HepG2 (cell line): ENCODE data around the gene STX5. TPM values are rescaled to one million over a fixed set of nuclear protein-coding genes. Genes with fewer than 3 reads are reported as not detected.
A peak's percentile ranks its signal among the peaks of the same experiment; 100 is the strongest.

Experiments used
- ATAC-seq: fragments of 200-7000 bp; cut with Tn5 transposase; 3 replicates; pipeline ENCODE4 v1.9.1; 2020; ENCODE audit warnings: mild to moderate bottlenecking, moderate library complexity
- BruUV-seq: library from RNA; stranded (reverse); fragments of 400-500 nt; replicated peaks from 2 replicates; lab custom pipeline; 2021; lab: Mats Ljungman, UMichigan
- CTCF ChIA-PET: fragments of 300-600 bp; formaldehyde crosslinking; extraction: SDS; loops from one replicate; lab custom pipeline; 2021; ENCODE audit warnings: low total read pairs, inconsistent platforms, low intra/inter-chr PET ratio; lab: Yijun Ruan, JAX
- POLR2A ChIA-PET: fragments of 350-600 bp; sonication (Branson Sonifier 250); formaldehyde crosslinking; loops from one replicate; lab custom pipeline; 2020; ENCODE audit warnings: antibody characterized with exemption, inconsistent platforms; lab: Yijun Ruan, JAX
- DNase-seq: peaks from one replicate; pipeline ENCODE4 v3.0.0-alpha.2; 2015; ENCODE audit warnings: low spot score
- FAIRE-seq: peaks from 3 replicates; lab custom pipeline; 2011; peaks lifted over from hg19 to GRCh38; lab: Jason Lieb, UNC
- H2AFZ ChIP-seq: one replicate; pipeline ENCODE4 v1.6.1; 2011; ENCODE audit warnings: low read length, inconsistent platforms
- H3K27ac ChIP-seq: fragments of 300-600 bp; 3 replicates; pipeline ENCODE4 v1.8.0; 2011; ENCODE audit warnings: mixed run types, mild to moderate bottlenecking, mixed read lengths, low read length, inconsistent platforms; ENCODE audit not compliant: insufficient read depth; ENCODE audit errors: extremely low read length
- H3K27me3 ChIP-seq, 2 experiments: fragments of 200-600 bp in 1 of 2; 2 replicates in 1 of 2; 3 replicates in 1 of 2; pipeline versions ENCODE4 v1.6.0 to v1.8.0; 2011; ENCODE audit warnings: low read length in 2 of 2, mild to moderate bottlenecking in 2 of 2, moderate library complexity in 2 of 2, inconsistent platforms in 1 of 2; ENCODE audit not compliant: insufficient read depth in 2 of 2, control insufficient read depth in 1 of 2
- H3K36me3 ChIP-seq, 2 experiments: fragments of 200-600 bp in 1 of 2; replicated peaks in 1 of 2; 2 replicates in 1 of 2; 3 replicates in 1 of 2; pipeline versions ENCODE4 v1.5.1 to v1.8.0; 2011; ENCODE audit warnings: low read length in 2 of 2, inconsistent platforms in 1 of 2; ENCODE audit not compliant: insufficient read depth in 2 of 2, control insufficient read depth in 1 of 2
- H3K4me1 ChIP-seq: 2 replicates; pipeline ENCODE4 v1.5.1; 2012; ENCODE audit warnings: low read length, inconsistent platforms; ENCODE audit not compliant: insufficient read depth
- H3K4me2 ChIP-seq: 2 replicates; pipeline ENCODE4 v1.6.0; 2011; ENCODE audit warnings: low read depth, low read length, inconsistent platforms
- H3K4me3 ChIP-seq, 3 experiments: fragments of 200-600 bp in 1 of 3; sonication (generic), shearing (Covaris generic) in 1 of 3; replicated peaks in 1 of 3; 2 replicates each; pipeline ENCODE4 v1.5.1; 2011 to 2016; ENCODE audit warnings: low read length in 3 of 3, inconsistent platforms in 2 of 3, low read depth in 2 of 3, mild to moderate bottlenecking in 2 of 3, control low read depth in 1 of 3, mixed read lengths in 1 of 3; ENCODE audit not compliant: insufficient read depth in 1 of 3
- H3K79me2 ChIP-seq: one replicate; pipeline ENCODE4 v1.6.1; 2011; ENCODE audit warnings: low read length, inconsistent platforms; ENCODE audit not compliant: insufficient read depth
- H3K9ac ChIP-seq: 2 replicates; pipeline ENCODE4 v1.6.0; 2011; ENCODE audit warnings: mild to moderate bottlenecking, low read depth, low read length, inconsistent platforms; ENCODE audit not compliant: insufficient read depth
- H3K9me3 ChIP-seq: 2 replicates; pipeline ENCODE4 v1.5.1; 2012; ENCODE audit warnings: mild to moderate bottlenecking, low read length
- H4K20me1 ChIP-seq: 2 replicates; pipeline ENCODE4 v1.6.0; 2011; ENCODE audit warnings: inconsistent platforms, mild to moderate bottlenecking, low read length, moderate library complexity; ENCODE audit not compliant: insufficient read depth
- CREBL2 ChIP-seq: sonication (generic); formaldehyde crosslinking; IDR thresholded peaks from 2 replicates; pipeline ENCODE4 v1.8.1; 2023; ENCODE audit warnings: missing genetic modification reagents, mild to moderate bottlenecking, borderline replicate concordance
- FOXP4 ChIP-seq: sonication (generic); formaldehyde crosslinking; IDR thresholded peaks from 2 replicates; pipeline ENCODE4 v1.4.0; 2020; ENCODE audit warnings: missing genetic modification reagents
- GFI1 ChIP-seq: sonication (generic); formaldehyde crosslinking; IDR thresholded peaks from 2 replicates; pipeline ENCODE4 v1.5.0; 2020; ENCODE audit warnings: missing genetic modification reagents, mild to moderate bottlenecking, borderline replicate concordance
- HNF1B ChIP-seq: sonication (generic); formaldehyde crosslinking; IDR thresholded peaks from 2 replicates; pipeline ENCODE4 v1.5.1; 2020; ENCODE audit warnings: mild to moderate bottlenecking, moderate library complexity, missing genetic modification reagents
- PITX1 ChIP-seq: sonication (generic); formaldehyde crosslinking; IDR thresholded peaks from 2 replicates; pipeline ENCODE4 v1.5.1; 2020; ENCODE audit warnings: mild to moderate bottlenecking, missing genetic modification reagents
- RNF2 ChIP-seq: fragments of 450-650 bp; conservative IDR thresholded peaks from 2 replicates; pipeline ENCODE4 v1.6.1; 2016; ENCODE audit warnings: low read depth
- TOE1 ChIP-seq: sonication (generic); formaldehyde crosslinking; IDR thresholded peaks from 2 replicates; pipeline ENCODE4 v1.4.0; 2020; ENCODE audit warnings: mild to moderate bottlenecking, missing genetic modification reagents
- ZNF484 ChIP-seq: sonication (generic); formaldehyde crosslinking; IDR thresholded peaks from 2 replicates; pipeline ENCODE4 v1.5.1; 2020; ENCODE audit warnings: mild to moderate bottlenecking, low read depth, missing genetic modification reagents, borderline replicate concordance
- ZNF510 ChIP-seq: sonication (generic); formaldehyde crosslinking; IDR thresholded peaks from 2 replicates; pipeline ENCODE4 v1.4.0; 2020; ENCODE audit warnings: low read depth, mild to moderate bottlenecking, missing genetic modification reagents
- ZNF644 ChIP-seq: IDR thresholded peaks from 2 replicates; pipeline ENCODE4 v1.6.1; 2016; ENCODE audit warnings: low read depth
- ZNF768 ChIP-seq: sonication (generic); formaldehyde crosslinking; IDR thresholded peaks from 2 replicates; pipeline ENCODE4 v1.4.0; 2020; ENCODE audit warnings: missing genetic modification reagents
- WGBS: methylation state at CpG from one replicate; pipeline ENCODE4 v1.1.6; 2017; ENCODE audit warnings: low lambda C conversion rate; 5-methylcytosine and 5-hydroxymethylcytosine counted together
- in situ Hi-C: cut with HindIII; loops from 2 replicates; pipeline ENCODE4 v1.10.0; 2017; ENCODE audit warnings: low pct_unique_long_range_greater_than_20kb; ENCODE audit not compliant: extremely low pct_ligation_motif_present
- intact Hi-C: fragments of 100-400 bp; cut with micrococcal nuclease; formaldehyde crosslinking; loops from one replicate; pipeline ENCODE4 v1.10.0; 2022; ENCODE audit not compliant: unreplicated experiment
- polyA plus RNA-seq, 8 experiments: library from polyadenylated mRNA; depleted of rRNA in 3 of 8; stranded (reverse) in 7 of 8; unstranded in 1 of 8; fragments of >200 nt; fragmentation: Illumina TruSeq in 4 of 8; extraction: Trizol in 4 of 8; gene quantifications; 2 replicates each; pipeline versions ENCODE4 v1.2.1 to v1.2.3, GENCODE V29; 2011 to 2016; ENCODE audit warnings: low read depth in 4 of 8, missing spikeins in 1 of 8, mixed read lengths in 1 of 8; ENCODE audit not compliant: insufficient read depth in 1 of 8
- total RNA-seq, 5 experiments: library from RNA; depleted of rRNA; stranded (reverse); fragments of >200 nt; fragmentation: Illumina TruSeq; extraction: Trizol; gene quantifications; 2 replicates each; pipeline ENCODE4 v1.2.3, GENCODE V29; 2016; ENCODE audit warnings: low read depth in 1 of 5
- TF ChIP-seq, protein P1 (sequence below): sonication (generic); formaldehyde crosslinking; IDR thresholded peaks from 2 replicates; pipeline ENCODE4 v1.4.0; 2020; ENCODE audit warnings: missing genetic modification reagents

Gene STX5
- total and polyA plus RNA-seq, 2 of the 13 experiments (the other 11 are each of a cell fraction or from before 2014, with no cell fraction given) = 26.9 to 30.0 TPM

- TF ChIP-seq PITX1 (CRISPR knock-in tag) = 0 out of 2 replicates have a peak, but pooled peaks have one; percentile 37
- 0 out of 2 replicates have a peak, but pooled peaks have one; percentile 9 for TF ChIP-seq GFI1 (CRISPR knock-in tag)
- TF ChIP-seq ZNF768 (CRISPR knock-in tag) = 0 out of 2 replicates have a peak, but pooled peaks have one; percentile 14
- TF ChIP-seq CREBL2 (CRISPR knock-in tag) = 0 out of 2 replicates have a peak, but pooled peaks have one; percentile 29
- peak; percentile 1; the same call in 1 of the 2 replicates for TF ChIP-seq FOXP4 (CRISPR knock-in tag)
Observed at GRCh38 chr11:62840721-62841360, 9.0 kb upstream of the STX5 start (continued).

- Histone ChIP-seq H3K4me2 (peak within 1 kb of the TSS; percentile 82), H2AFZ (no peak within 1 kb of the TSS), H3K27me3 (no peaks in the 10 kb centered on the region; a peak in 1 of 5 replicates), H3K9ac (peak within 1 kb of the TSS; percentile 94), H3K4me1 (peaks cover 32% of the 10 kb centered on the region), H3K9me3 (no peaks in the 10 kb centered on the region), H3K79me2 (peaks cover 29% of the 10 kb centered on the region), H3K4me3 (peak within 1 kb of the TSS; percentile 85 to 100 (median 97)), H4K20me1 (no peaks in the 10 kb centered on the region), H3K36me3 (peaks cover 16 to 28% of the 10 kb centered on the region in 2 experiments), H3K27ac (peak within 1 kb of the TSS; percentile 98)
- intact Hi-C loops = no loop called here
- CTCF ChIA-PET = no interaction called here
- BruUV-seq = no TSS peak
- WGBS = under 1% methylated on average over 27 of the region's 62 CpGs
- in situ Hi-C loops = no loop called here
- ATAC-seq (peak; percentile 63), FAIRE-seq (peak; percentile 26), DNase-seq (peak; percentile 91)
- POLR2A ChIA-PET = interaction anchor here (0.9 to 3.4 kb wide), 21 partner anchors 7 to 1049 kb away, joined by 3 to 362 read pairs (median 29); partner anchors contain the start of genes C11orf98, CSKMT, HNRNPUL2 and INTS5
- TF ChIP-seq ZNF510 (CRISPR knock-in tag) (peak; percentile 56; the same call in 1 of the 2 replicates), RNF2 (no peak), ZNF484 (CRISPR knock-in tag) (no peak), TOE1 (CRISPR knock-in tag) (no peak; the same call in 1 of the 2 replicates), ZNF644 (no peak), HNF1B (CRISPR knock-in tag) (peak; percentile 76)
- TF ChIP-seq, protein P1, sequence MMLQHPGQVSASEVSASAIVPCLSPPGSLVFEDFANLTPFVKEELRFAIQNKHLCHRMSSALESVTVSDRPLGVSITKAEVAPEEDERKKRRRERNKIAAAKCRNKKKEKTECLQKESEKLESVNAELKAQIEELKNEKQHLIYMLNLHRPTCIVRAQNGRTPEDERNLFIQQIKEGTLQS (CRISPR knock-in tag) = peak; percentile 40; the same call in 1 of the 2 replicates
Observed at GRCh38 chr11:62839050-62839945, 7.4 kb upstream of the STX5 start, which contains the start of gene WDR74. Gene WDR74, minus strand, starts transcription at chr11:62839590. Its CDS starts 20 bp downstream, at chr11:62839570.
